Measurements from ENCODE around the gene USP50.

DNA sequence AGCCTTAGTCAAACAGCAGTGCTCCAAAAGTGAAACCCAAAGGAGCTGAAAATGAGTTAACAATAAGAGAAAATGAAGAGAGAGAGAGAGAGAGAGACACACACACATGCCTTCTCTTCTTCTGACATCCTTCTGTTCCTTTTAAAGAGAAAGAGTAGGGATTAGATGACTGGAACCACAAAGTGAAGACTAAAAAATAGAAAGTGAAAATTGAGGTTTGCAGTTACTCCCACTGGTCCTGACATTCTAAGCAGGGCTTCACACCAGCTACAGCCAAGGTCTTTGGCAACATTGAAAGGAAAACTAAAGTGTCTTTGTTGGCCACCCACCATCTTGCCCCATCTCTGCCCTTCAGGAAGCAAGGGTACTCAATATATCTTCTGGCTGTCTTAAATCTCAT, 59.2 kb downstream of the USP50 start:
- TF ChIP-seq GABPA (IDR thresholded peaks at IDR 0.05 in 1 of 2, conservative IDR thresholded peaks at IDR 0.05 in 1 of 2) (no peak), YY1 (IDR thresholded peaks at IDR 0.05) (no peak), TAF1 (conservative IDR thresholded peaks at IDR 0.05) (no peak), SP1 (IDR thresholded peaks at IDR 0.05) (no peak), JUND (IDR thresholded peaks at IDR 0.05) (no peak), RAD21 (IDR thresholded peaks at IDR 0.05) (no peak), FOXA1 (IDR thresholded peaks at IDR 0.05) (no peak), RXRA (IDR thresholded peaks at IDR 0.05) (no peak)
- TF ChIP-seq, protein P1, sequence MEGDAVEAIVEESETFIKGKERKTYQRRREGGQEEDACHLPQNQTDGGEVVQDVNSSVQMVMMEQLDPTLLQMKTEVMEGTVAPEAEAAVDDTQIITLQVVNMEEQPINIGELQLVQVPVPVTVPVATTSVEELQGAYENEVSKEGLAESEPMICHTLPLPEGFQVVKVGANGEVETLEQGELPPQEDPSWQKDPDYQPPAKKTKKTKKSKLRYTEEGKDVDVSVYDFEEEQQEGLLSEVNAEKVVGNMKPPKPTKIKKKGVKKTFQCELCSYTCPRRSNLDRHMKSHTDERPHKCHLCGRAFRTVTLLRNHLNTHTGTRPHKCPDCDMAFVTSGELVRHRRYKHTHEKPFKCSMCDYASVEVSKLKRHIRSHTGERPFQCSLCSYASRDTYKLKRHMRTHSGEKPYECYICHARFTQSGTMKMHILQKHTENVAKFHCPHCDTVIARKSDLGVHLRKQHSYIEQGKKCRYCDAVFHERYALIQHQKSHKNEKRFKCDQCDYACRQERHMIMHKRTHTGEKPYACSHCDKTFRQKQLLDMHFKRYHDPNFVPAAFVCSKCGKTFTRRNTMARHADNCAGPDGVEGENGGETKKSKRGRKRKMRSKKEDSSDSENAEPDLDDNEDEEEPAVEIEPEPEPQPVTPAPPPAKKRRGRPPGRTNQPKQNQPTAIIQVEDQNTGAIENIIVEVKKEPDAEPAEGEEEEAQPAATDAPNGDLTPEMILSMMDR (IDR thresholded peaks at IDR 0.05; ENCODE audit: low read depth, low read length, missing input control), result no peak
- TF ChIP-seq, protein P2, sequence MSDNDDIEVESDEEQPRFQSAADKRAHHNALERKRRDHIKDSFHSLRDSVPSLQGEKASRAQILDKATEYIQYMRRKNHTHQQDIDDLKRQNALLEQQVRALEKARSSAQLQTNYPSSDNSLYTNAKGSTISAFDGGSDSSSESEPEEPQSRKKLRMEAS (IDR thresholded peaks at IDR 0.05), result no peak
- TF ChIP-seq, protein P3, sequence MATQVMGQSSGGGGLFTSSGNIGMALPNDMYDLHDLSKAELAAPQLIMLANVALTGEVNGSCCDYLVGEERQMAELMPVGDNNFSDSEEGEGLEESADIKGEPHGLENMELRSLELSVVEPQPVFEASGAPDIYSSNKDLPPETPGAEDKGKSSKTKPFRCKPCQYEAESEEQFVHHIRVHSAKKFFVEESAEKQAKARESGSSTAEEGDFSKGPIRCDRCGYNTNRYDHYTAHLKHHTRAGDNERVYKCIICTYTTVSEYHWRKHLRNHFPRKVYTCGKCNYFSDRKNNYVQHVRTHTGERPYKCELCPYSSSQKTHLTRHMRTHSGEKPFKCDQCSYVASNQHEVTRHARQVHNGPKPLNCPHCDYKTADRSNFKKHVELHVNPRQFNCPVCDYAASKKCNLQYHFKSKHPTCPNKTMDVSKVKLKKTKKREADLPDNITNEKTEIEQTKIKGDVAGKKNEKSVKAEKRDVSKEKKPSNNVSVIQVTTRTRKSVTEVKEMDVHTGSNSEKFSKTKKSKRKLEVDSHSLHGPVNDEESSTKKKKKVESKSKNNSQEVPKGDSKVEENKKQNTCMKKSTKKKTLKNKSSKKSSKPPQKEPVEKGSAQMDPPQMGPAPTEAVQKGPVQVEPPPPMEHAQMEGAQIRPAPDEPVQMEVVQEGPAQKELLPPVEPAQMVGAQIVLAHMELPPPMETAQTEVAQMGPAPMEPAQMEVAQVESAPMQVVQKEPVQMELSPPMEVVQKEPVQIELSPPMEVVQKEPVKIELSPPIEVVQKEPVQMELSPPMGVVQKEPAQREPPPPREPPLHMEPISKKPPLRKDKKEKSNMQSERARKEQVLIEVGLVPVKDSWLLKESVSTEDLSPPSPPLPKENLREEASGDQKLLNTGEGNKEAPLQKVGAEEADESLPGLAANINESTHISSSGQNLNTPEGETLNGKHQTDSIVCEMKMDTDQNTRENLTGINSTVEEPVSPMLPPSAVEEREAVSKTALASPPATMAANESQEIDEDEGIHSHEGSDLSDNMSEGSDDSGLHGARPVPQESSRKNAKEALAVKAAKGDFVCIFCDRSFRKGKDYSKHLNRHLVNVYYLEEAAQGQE (IDR thresholded peaks at IDR 0.05), result no peak
- TF ChIP-seq, protein P4, sequence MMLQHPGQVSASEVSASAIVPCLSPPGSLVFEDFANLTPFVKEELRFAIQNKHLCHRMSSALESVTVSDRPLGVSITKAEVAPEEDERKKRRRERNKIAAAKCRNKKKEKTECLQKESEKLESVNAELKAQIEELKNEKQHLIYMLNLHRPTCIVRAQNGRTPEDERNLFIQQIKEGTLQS (IDR thresholded peaks at IDR 0.05), result no peak
